Activated naive CD8-positive, alpha-beta T cell treated with anti-CD3 and anti-CD28 coated beads, Interleukin-2, amount 50 U/mL, for 16 hours (primary cell): ENCODE data around the gene MUC13.
A peak's percentile ranks its signal among the peaks of the same experiment; 100 is the strongest.

Experiments used
- DNase-seq: peaks from one replicate; pipeline ENCODE4 v3.0.0-alpha.2; 2020; ENCODE audit warnings: low read depth, low spot score

MUC13 gene

DNA sequence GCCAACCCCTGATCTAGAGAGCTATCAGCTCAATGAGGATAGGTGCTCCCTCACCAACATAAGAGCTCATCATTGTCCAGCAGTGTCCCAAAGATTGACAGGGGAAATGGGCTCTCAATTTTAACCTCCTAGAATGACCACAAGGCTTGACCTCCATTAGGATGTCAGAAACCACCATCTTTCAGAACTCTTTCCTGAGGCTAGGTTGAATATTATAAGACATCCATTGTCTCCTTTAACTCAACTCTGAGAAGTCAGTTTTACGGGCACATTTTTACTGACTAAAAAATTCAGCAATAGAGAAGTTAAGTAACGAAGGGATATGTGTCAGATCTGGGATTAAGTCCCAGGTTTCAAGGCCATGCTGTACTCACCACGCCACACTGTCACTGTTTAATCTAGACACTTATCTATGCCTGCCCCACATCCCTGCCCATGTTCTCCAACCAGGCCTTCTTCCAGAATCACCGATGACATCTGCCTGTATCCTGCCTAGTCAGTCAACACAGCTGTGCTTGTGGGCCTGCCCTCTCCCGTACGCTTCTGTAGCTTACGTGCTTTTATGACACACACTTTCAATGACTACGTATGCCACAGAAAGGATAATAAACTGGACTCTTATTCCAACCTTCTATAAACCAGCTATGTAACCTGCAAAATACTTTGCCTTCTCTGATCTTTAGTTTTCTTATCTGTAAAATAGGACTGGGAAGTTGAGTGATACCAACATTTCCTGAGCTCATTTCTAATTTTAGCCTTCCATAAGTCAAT lies 17.1 kb upstream of the MUC13 start:
- no peak for DNase-seq

GRCh38 chr3:124950026-124950425 lies 15.5 kb upstream of the MUC13 start:
- no peak for DNase-seq

DNA sequence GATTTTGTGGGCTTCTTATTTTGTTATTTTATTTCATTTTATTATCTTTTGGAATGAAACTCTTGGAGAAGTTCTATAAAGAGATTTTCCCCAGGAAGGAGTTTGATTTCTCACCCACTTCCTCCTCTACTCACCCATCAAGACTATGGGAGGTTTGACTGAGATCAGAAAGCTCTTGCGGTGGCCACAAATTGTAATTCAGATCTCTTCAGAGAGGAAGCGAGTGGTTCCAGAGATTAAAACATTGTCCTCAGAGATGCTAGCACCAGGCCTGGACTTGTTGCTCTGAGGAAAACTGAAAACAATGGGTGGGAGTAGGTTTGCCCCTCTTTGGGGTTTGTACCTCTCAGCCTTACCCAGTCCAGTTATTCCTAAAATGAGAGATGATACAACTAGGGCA lies 8.1 kb upstream of the MUC13 start:
- no peak for DNase-seq

- DNase-seq = no peak
These were observed 7.2 kb upstream of the MUC13 start for GRCh38 chr3:124941771-124942170.

- DNase-seq = no peak
These were observed 5.1 kb upstream of the MUC13 start for GRCh38 chr3:124939661-124940060.

- DNase-seq = no peak
These were observed 4.3 kb upstream of the MUC13 start for GRCh38 chr3:124938896-124939295.

DNA sequence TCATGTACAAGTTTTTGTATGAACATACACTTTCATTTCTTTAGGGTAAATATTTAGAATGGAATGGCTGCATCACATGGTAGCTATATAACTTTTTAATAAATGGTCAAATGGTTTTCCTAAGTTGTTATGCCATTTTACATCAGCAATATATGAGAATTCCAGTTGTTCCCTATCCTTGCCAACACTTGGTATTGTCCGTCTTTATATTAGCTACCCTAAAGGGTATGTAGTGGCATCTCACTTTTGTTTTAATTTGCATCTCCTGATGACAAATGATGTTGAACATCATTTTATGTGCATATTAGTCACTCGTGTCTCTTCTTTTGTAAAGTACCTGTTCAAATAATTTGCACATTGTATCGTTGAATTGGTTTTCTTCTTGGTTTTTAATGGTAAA lies 2.5 kb upstream of the MUC13 start:
- no peak for DNase-seq

GRCh38 chr3:124935794-124936542 lies 1.4 kb upstream of the MUC13 start:
- no peak for DNase-seq

DNA sequence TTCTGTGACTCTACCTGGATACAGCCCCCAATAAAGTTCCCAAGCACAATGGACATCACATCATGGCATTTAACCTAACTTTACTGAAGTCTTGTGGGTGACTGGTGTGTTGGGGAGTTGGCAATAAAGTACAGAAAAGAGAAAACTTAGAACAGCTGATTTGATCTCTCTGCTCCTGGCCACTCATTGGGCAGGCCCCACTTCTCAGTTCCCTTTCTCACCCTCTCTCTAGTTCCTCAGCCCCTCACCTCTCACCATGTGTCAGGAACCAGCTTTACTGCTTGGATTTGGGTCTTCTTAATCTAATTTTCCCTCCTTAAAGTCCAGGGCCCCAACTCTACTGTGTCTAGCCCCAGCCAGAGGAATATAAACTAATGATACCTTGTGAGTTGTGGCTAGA lies 713 bp upstream of the MUC13 start:
- no peak for DNase-seq

- DNase-seq = peak; percentile 5
These were observed 6.0 kb downstream of the MUC13 start for GRCh38 chr3:124928333-124929202.

- DNase-seq = no peak
These were observed 6.9 kb downstream of the MUC13 start for GRCh38 chr3:124927574-124928045.

GRCh38 chr3:124926426-124927101 lies 8.0 kb downstream of the MUC13 start:
- no peak for DNase-seq

- no peak for DNase-seq
These were observed 9.8 kb downstream of the MUC13 start for GRCh38 chr3:124924741-124925140.

DNA sequence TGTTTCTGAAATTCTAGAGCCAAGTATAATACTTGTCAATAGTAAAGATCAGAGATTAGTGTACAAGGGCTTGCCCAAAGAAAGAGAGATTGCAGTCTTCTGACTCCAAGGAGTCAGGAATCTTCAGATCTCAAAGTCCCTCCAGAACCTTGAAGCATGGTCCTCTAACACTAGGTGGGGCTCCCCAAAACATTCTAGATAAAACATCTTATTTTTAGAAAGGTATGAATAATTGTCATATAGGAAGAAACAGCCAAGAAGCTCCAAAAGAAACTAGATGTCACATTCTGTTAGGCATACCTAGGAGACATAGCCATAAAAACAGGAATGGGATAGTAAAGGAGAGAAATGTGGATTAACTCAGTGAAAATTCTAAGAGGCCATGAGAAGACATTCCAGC lies 10.7 kb downstream of the MUC13 start:
- DNase-seq = no peak

GRCh38 chr3:124920718-124921117 lies 13.8 kb downstream of the MUC13 start:
- no peak for DNase-seq

DNA sequence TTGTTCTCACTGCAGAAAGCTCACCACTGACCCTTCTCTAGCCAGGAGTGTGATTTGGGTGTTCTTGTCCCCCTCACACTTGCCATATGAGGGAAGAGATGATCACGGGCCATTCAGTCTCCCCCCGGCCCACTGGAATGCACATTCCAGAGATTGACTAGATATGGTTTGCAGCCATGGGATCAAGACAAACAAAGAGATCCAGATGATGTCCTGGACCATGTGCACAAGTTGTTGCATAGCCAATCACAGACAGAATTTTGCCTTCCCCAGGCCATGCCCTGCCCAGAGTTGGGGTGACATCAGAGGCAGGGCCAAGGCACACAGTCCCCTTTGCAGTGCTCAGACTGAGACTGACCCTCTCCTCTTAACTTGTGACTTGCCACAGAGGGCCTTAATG lies 14.8 kb downstream of the MUC13 start:
- no peak for DNase-seq

- no peak for DNase-seq
These were observed 16.0 kb downstream of the MUC13 start for GRCh38 chr3:124918524-124918923.

DNA sequence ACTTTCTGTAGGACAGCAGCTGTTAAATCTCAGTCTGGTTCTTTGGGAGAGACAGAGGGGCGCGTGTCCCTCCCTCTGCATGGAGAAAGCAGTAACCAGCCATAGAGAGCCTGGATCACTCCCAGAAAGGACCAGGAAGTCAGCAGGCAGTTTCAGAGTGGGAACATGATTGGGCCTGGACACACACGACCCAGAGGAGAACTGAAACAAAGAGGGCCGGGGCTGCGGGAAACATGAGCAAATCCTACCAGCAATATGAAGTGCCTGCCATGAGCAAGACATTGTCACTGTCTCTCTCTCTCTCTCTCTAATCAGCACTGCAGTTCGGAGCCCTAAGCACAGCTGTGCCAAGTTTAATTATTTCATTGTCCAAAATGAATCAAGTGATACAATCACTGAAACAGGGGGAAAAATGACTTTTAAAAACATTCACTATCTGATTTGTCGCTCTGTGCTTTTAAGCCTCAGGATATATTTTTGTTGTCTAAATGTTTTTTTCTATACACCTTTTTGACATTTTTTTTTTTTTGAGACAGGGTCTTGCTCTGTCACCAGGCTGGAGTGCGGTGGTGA lies 17.6 kb downstream of the MUC13 start:
- no peak for DNase-seq

GRCh38 chr3:124915254-124915653 lies 19.3 kb downstream of the MUC13 start:
- DNase-seq = no peak

DNA sequence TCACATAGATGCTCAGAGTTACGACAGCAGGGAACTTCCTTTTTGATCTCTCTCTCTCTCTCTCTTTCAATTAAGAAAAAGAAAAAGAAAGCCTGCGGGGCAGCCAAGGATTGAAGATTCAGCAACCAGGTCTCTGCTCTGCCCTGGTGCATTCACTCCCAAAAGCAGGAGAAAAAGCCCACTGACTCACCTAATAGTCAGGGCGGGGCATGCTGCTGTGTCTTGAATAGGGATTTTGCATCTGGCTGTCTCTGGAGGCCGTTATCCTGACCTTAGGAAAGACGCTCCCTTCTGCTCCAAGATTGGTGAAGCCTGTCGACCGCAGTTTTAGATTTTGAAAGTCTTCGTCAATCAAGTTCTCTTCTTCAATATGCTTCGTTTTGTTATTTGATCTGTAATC lies 26.6 kb downstream of the MUC13 start:
- no peak for DNase-seq

DNA sequence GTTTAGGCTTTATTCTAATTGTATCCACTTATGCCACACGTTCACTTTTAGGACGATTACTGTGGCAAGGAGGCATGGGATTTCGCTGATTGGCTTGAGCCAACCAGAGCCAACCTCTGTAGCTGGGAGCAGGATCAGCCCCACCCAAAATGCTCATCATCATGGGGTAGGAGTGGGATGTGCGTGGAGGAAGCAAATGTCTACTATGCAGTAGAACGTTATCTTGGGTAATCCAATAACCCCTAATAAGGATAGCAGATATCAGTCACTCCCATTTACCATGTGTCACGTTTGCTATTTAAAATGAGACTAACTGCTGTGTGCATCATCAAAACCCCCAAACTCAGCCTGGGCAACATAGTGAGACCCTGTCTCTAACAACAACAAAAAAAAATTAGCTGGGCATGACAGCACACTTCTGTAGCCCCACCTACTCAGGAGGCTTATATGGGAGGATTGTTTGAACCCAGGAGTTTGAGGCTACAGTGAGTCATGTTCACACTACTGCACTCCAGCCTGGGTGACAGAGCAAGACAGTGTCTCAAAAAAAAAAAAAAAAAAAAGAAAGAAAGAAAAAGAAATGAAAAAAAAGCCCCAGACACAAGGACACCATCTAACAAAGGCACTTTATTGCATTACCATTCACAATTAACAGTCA lies 29.6 kb downstream of the MUC13 start:
- no peak for DNase-seq
